Neural progenitor cell (in vitro differentiated cells): ENCODE measurements around the gene KIAA1549. TPM values are rescaled to one million over a fixed set of nuclear protein-coding genes. Genes with fewer than 3 reads are reported as not detected.

ENCODE experiments used
- DNase-seq: peaks from one replicate; pipeline ENCODE4 v3.0.0-alpha.2; 2016; ENCODE audit warnings: low spot score
- H2AFZ ChIP-seq: fragments of 200-600 bp; sonication (generic); replicated peaks from 2 replicates; pipeline ENCODE4 v1.6.1; 2016; ENCODE audit warnings: antibody characterized with exemption
- H3F3A ChIP-seq: fragments of 200-600 bp; sonication (generic); 2 replicates; pipeline ENCODE4 v1.6.1; 2016; ENCODE audit warnings: antibody characterized with exemption, low read depth
- H3K27ac ChIP-seq: fragments of 200-600 bp; sonication (generic); 2 replicates; pipeline ENCODE4 v1.5.1; 2016; ENCODE audit warnings: mild to moderate bottlenecking
- H3K27me3 ChIP-seq: fragments of 200-600 bp; sonication (generic); 2 replicates; pipeline ENCODE4 v1.6.1; 2016; ENCODE audit warnings: mild to moderate bottlenecking, moderate library complexity
- H3K36me3 ChIP-seq: fragments of 200-600 bp; sonication (generic); 2 replicates; pipeline ENCODE4 v1.5.1; 2016
- H3K4me1 ChIP-seq: fragments of 200-600 bp; sonication (generic); 2 replicates; pipeline ENCODE4 v1.6.1; 2016; ENCODE audit warnings: mixed run types
- H3K4me2 ChIP-seq: fragments of 200-600 bp; sonication (generic); 2 replicates; pipeline ENCODE4 v1.6.1; 2016
- H3K4me3 ChIP-seq: fragments of 200-600 bp; sonication (generic); 2 replicates; pipeline ENCODE4 v1.5.1; 2016
- H3K79me2 ChIP-seq: fragments of 200-600 bp; sonication (generic); 2 replicates; pipeline ENCODE4 v1.6.1; 2016; ENCODE audit warnings: low read depth
- H3K9ac ChIP-seq: fragments of 200-600 bp; sonication (generic); 2 replicates; pipeline ENCODE4 v1.6.1; 2016
- H3K9me3 ChIP-seq: fragments of 200-600 bp; sonication (generic); 2 replicates; pipeline ENCODE4 v1.5.1; 2016; ENCODE audit warnings: low read depth
- H4K20me1 ChIP-seq: fragments of 200-600 bp; sonication (generic); 2 replicates; pipeline ENCODE4 v1.6.1; 2016; ENCODE audit warnings: low read depth
- H3K27ac Mint-ChIP-seq: 3 replicates; pipeline ENCODE4 v1.8.0; 2021; ENCODE audit warnings: mixed read lengths
- H3K27me3 Mint-ChIP-seq: 2 replicates; pipeline ENCODE4 v1.8.0; 2022; ENCODE audit warnings: low read depth, mild to moderate bottlenecking, inconsistent platforms, moderate library complexity, mixed read lengths; ENCODE audit not compliant: insufficient read depth
- H3K36me3 Mint-ChIP-seq: 3 replicates; pipeline ENCODE4 v1.8.0; 2021; ENCODE audit warnings: mixed read lengths
- H3K4me1 Mint-ChIP-seq: 3 replicates; pipeline ENCODE4 v1.8.0; 2021; ENCODE audit warnings: mixed read lengths
- H3K4me3 Mint-ChIP-seq: 3 replicates; pipeline ENCODE4 v1.8.0; 2021; ENCODE audit warnings: mild to moderate bottlenecking, moderate library complexity, mixed read lengths
- H3K9me3 Mint-ChIP-seq: 3 replicates; pipeline ENCODE4 v1.8.0; 2020; ENCODE audit warnings: mixed read lengths
- CTCF ChIP-seq: fragments of 200-600 bp; sonication (generic); IDR thresholded peaks from 2 replicates; pipeline ENCODE4 v1.5.1; 2017; ENCODE audit warnings: antibody characterized with exemption, mild to moderate bottlenecking
- EZH2 ChIP-seq: fragments of 200-600 bp; sonication (generic); IDR thresholded peaks from 2 replicates; pipeline ENCODE4 v1.6.1; 2017; ENCODE audit warnings: antibody characterized with exemption, mild to moderate bottlenecking, moderate library complexity
- EZH2phosphoT487 ChIP-seq: fragments of 200-600 bp; sonication (generic); IDR thresholded peaks from 2 replicates; pipeline ENCODE4 v1.6.1; 2017; ENCODE audit warnings: antibody characterized with exemption
- total RNA-seq: library from RNA; depleted of rRNA; stranded (reverse); fragments of >200 nt; gene quantifications from 2 replicates; pipeline ENCODE4 v1.2.3, GENCODE V29; 2015; ENCODE audit warnings: low replicate concordance

The KIAA1549 gene
- total RNA-seq, 1 donor from 2014 or later: 4.8 TPM

DNA sequence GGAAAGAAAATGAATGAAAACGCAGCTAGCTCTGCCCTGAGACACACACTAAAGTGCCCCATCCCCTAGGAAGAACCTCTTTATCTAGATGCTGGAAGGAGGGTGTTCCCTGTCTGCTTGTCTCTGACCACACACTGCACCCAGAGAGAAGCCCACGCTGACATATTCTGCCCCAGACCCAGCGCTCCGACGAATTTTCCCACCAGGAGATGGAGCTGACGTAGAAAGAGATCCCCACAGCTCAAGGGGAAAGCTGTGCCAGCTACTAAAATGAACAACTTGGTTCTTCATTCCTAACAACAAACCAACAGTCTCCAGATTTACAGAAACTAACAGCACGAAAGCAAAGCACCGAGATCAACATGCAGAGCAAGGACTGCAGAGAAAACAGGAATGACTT, 73.3 kb downstream of the KIAA1549 start:
- H3K4me3 Mint-ChIP-seq: no peak overlapping the region

GRCh38 chr7:138907201-138907847, 73.9 kb downstream of the KIAA1549 start:
- no peak for TF ChIP-seq EZH2phosphoT487
- TF ChIP-seq EZH2: no peak
- TF ChIP-seq CTCF: no peak
- Histone ChIP-seq H3K9me3 (no peaks in the 10 kb centered on the region), H3K27me3 (no peaks in the 10 kb centered on the region), H3K36me3 (peaks cover 8% of the 10 kb centered on the region), H3K4me3 (no peak overlapping the region), H4K20me1 (no peaks in the 10 kb centered on the region), H3K27ac (no peak overlapping the region), H3K9ac (no peak overlapping the region), H3F3A (no peaks in the 10 kb centered on the region), H3K4me1 (no peaks in the 10 kb centered on the region), H3K79me2 (no peaks in the 10 kb centered on the region), H3K4me2 (no peak overlapping the region), H2AFZ (no peak overlapping the region)
- Mint-ChIP-seq H3K27me3 (peaks cover 4% of the 10 kb centered on the region), H3K27ac (no peak overlapping the region), H3K4me3 (no peak overlapping the region), H3K4me1 (no peaks in the 10 kb centered on the region), H3K36me3 (peaks cover 53% of the 10 kb centered on the region), H3K9me3 (no peaks in the 10 kb centered on the region)
- no peak for DNase-seq

More for the DNA sequence above, 73.3 kb downstream of the KIAA1549 start:
- H3F3A ChIP-seq: no peaks in the 10 kb centered on the region
- no peak overlapping the region for H3K9ac ChIP-seq
- no peak for DNase-seq
- peaks cover 7% of the 10 kb centered on the region for H3K36me3 ChIP-seq
- H3K27ac ChIP-seq: no peak overlapping the region
- Mint-ChIP-seq H3K4me1 (no peaks in the 10 kb centered on the region), H3K27me3 (peaks cover 4% of the 10 kb centered on the region), H3K27ac (no peak overlapping the region), H3K36me3 (peaks cover 48% of the 10 kb centered on the region), H3K9me3 (no peaks in the 10 kb centered on the region)
- H3K4me1 ChIP-seq: no peaks in the 10 kb centered on the region
- H4K20me1 ChIP-seq: no peaks in the 10 kb centered on the region
- H3K4me3 ChIP-seq: no peak overlapping the region
- H2AFZ ChIP-seq: no peak overlapping the region
- TF ChIP-seq CTCF: peak; percentile 16
- no peak for TF ChIP-seq EZH2phosphoT487
- H3K79me2 ChIP-seq: no peaks in the 10 kb centered on the region
- H3K27me3 ChIP-seq: no peaks in the 10 kb centered on the region
- no peak overlapping the region for H3K4me2 ChIP-seq
- H3K9me3 ChIP-seq: no peaks in the 10 kb centered on the region

GRCh38 chr7:138903859-138904435, 77.2 kb downstream of the KIAA1549 start:
- H2AFZ ChIP-seq: no peak overlapping the region
- H3K4me2 ChIP-seq: no peak overlapping the region
- no peaks in the 10 kb centered on the region for H4K20me1 ChIP-seq
- H3K4me1 ChIP-seq: no peaks in the 10 kb centered on the region
- no peaks in the 10 kb centered on the region for H3K9me3 ChIP-seq
- H3K27ac Mint-ChIP-seq: no peak overlapping the region
- no peak overlapping the region for H3K9ac ChIP-seq
- H3K27ac ChIP-seq: no peak overlapping the region
- no peak for DNase-seq
- H3K4me1 Mint-ChIP-seq: peaks cover 3% of the 10 kb centered on the region
- H3K36me3 Mint-ChIP-seq: peaks cover 56% of the 10 kb centered on the region
- H3K36me3 ChIP-seq: peaks cover 3% of the 10 kb centered on the region
- no peak overlapping the region for H3K4me3 ChIP-seq
- TF ChIP-seq EZH2phosphoT487: no peak
- TF ChIP-seq EZH2: no peak
- no peaks in the 10 kb centered on the region for H3K27me3 ChIP-seq
- H3K27me3 Mint-ChIP-seq: peaks cover 2% of the 10 kb centered on the region
- H3K4me3 Mint-ChIP-seq: no peak overlapping the region
- H3K79me2 ChIP-seq: no peaks in the 10 kb centered on the region
- H3K9me3 Mint-ChIP-seq: no peaks in the 10 kb centered on the region
- H3F3A ChIP-seq: no peaks in the 10 kb centered on the region

DNA sequence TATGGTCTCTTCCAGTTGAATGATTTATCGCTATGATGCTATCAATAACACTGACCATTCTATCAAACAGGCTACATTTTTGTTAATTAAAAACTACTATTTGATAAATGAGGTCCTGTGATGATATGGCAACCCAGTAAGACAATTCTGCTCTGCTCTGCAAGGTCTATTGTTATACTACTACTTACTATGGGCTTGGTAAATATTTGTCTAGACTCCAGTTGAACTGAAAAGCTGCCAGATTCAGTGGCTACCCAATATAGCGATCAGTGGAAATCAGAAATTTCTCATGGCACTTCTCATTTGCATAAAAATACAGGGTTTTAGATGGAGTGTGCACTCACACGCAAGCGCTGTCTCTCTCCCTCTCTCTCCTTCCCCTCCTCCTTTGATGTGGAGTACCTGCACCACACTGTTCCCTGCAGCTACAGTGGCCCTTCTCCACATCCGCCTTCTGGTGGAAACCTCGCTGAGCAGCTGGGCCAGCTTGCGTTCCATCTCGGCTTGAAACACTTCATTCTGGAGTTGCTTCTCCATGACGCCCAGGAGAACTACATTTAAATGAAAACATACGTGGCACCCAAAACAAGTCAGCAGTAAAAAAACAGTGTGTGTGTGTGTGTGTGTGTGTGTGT, 77.9 kb downstream of the KIAA1549 start:
- Histone ChIP-seq H3K4me3 (no peak overlapping the region), H3K27ac (no peak overlapping the region), H3K36me3 (peaks cover 3% of the 10 kb centered on the region), H2AFZ (no peak overlapping the region), H3K4me1 (no peaks in the 10 kb centered on the region), H4K20me1 (no peaks in the 10 kb centered on the region), H3K79me2 (no peaks in the 10 kb centered on the region), H3K9me3 (no peaks in the 10 kb centered on the region), H3F3A (no peaks in the 10 kb centered on the region), H3K9ac (no peak overlapping the region), H3K4me2 (no peak overlapping the region), H3K27me3 (no peaks in the 10 kb centered on the region)
- H3K27me3 Mint-ChIP-seq: peaks cover 2% of the 10 kb centered on the region
- no peak overlapping the region for H3K27ac Mint-ChIP-seq
- H3K4me1 Mint-ChIP-seq: peaks cover 3% of the 10 kb centered on the region
- TF ChIP-seq EZH2: no peak
- no peak for TF ChIP-seq CTCF
- TF ChIP-seq EZH2phosphoT487: no peak
- no peak for DNase-seq
- H3K4me3 Mint-ChIP-seq: no peak overlapping the region
- peaks cover 61% of the 10 kb centered on the region for H3K36me3 Mint-ChIP-seq
- no peaks in the 10 kb centered on the region for H3K9me3 Mint-ChIP-seq
